ENCODE results near the gene ZNF385B.

GRCh38 chr2:179814050-179814449 is 47.4 kb downstream of the ZNF385B start:
- TF ChIP-seq TAF15 (IDR thresholded peaks at IDR 0.05; ENCODE audit: low read depth, low read length) = no peak
- TF ChIP-seq, protein P1, sequence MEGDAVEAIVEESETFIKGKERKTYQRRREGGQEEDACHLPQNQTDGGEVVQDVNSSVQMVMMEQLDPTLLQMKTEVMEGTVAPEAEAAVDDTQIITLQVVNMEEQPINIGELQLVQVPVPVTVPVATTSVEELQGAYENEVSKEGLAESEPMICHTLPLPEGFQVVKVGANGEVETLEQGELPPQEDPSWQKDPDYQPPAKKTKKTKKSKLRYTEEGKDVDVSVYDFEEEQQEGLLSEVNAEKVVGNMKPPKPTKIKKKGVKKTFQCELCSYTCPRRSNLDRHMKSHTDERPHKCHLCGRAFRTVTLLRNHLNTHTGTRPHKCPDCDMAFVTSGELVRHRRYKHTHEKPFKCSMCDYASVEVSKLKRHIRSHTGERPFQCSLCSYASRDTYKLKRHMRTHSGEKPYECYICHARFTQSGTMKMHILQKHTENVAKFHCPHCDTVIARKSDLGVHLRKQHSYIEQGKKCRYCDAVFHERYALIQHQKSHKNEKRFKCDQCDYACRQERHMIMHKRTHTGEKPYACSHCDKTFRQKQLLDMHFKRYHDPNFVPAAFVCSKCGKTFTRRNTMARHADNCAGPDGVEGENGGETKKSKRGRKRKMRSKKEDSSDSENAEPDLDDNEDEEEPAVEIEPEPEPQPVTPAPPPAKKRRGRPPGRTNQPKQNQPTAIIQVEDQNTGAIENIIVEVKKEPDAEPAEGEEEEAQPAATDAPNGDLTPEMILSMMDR (IDR thresholded peaks at IDR 0.05 in 2 of 3, conservative IDR thresholded peaks at IDR 0.05 in 1 of 3; ENCODE audit: insufficient read depth in 2 of 3, low read depth in 1 of 3, low read length in 3 of 3) = no peak
- TF ChIP-seq RFX5 (IDR thresholded peaks at IDR 0.05; ENCODE audit: low read depth, low read length) = no peak
- no peak for TF ChIP-seq RBM39 (optimal IDR thresholded peaks at IDR 0.05; ENCODE audit: low read depth, low read length)
- TF ChIP-seq, protein P2, sequence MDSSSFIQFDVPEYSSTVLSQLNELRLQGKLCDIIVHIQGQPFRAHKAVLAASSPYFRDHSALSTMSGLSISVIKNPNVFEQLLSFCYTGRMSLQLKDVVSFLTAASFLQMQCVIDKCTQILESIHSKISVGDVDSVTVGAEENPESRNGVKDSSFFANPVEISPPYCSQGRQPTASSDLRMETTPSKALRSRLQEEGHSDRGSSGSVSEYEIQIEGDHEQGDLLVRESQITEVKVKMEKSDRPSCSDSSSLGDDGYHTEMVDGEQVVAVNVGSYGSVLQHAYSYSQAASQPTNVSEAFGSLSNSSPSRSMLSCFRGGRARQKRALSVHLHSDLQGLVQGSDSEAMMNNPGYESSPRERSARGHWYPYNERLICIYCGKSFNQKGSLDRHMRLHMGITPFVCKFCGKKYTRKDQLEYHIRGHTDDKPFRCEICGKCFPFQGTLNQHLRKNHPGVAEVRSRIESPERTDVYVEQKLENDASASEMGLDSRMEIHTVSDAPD (CRISPR knock-in tag; IDR thresholded peaks at IDR 0.05) = no peak
- TF ChIP-seq UBTF (IDR thresholded peaks at IDR 0.05; ENCODE audit: borderline replicate concordance in 1 of 2, low read depth in 2 of 2, low read length in 2 of 2) = no peak
- TF ChIP-seq MAX (CRISPR knock-in tag; IDR thresholded peaks at IDR 0.05) = no peak
- no peak for TF ChIP-seq ESRRB (CRISPR knock-in tag; IDR thresholded peaks at IDR 0.05; ENCODE audit: borderline replicate concordance)
- no peak for TF ChIP-seq ZKSCAN1 (IDR thresholded peaks at IDR 0.05; ENCODE audit: low read depth, low read length)
- TF ChIP-seq RERE (CRISPR knock-in tag; IDR thresholded peaks at IDR 0.05; ENCODE audit: borderline replicate concordance) = no peak
- no peak for TF ChIP-seq EP300 (IDR thresholded peaks at IDR 0.05; ENCODE audit: low read length)
